T1000 (cell line): Measurements from ENCODE around the gene SRSF4.
"Not testable (repeated sequence)": the region's sequence is repeated elsewhere in the genome, so short reads cannot be mapped to it uniquely, and the experiment has no call there.

Experiments used
- DNase-seq: peaks from one replicate; lab custom pipeline; 2025; ENCODE audit warnings: mixed read lengths; lab: John Stamatoyannopoulos, UW

The SRSF4 gene

GRCh38 chr1:29124366-29125236 lies 57.1 kb downstream of the SRSF4 start:
- peak; percentile 76 for DNase-seq

- DNase-seq, result no peak
Observed at GRCh38 chr1:29123887-29124365, 57.8 kb downstream of the SRSF4 start, which contains the start of gene TMEM200B. Gene TMEM200B (minus strand): TSS chr1:29123903. CDS start chr1:29121828, 2,075 bp downstream.

DNA sequence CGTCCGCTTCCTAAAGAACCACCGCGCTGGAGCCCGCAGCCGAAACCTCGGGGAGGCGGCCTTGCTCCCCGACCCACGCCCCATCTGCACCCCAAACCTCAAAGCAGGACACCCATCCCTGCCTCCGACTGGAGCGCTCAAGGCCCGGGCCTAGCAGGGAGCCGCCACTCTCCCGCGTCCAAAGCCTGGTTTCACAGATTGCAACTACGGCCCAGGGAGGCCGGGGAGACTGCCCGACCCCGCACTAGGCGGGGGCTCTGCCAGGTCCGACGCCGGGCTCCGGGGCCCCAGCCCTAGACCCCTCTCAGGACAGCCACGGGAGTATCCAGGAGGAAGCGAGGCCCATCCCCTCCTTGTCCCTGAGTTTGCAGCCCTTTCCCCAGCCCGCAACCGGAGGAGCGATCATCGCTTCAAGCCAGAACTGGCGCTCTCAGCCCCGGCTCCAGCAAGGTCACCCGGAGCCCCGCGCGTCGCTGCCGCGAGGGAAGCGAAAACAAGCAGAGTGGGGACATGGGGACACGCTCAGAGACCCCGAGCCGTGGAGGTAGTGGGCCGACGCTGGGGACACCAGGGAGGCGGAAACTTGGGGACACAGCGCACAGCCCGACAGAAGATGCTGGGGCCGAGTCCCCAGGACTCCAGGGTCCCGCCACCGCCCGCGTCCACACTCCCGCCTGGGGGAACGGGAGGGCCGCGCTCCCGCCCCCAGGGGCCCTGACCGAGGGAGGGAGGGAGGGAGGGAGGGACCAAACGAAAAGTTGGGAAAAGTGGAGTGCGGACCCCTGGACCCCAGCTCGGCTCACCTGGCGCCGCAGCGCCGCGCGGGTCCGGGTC lies 58.4 kb downstream of the SRSF4 start:
- no peak for DNase-seq

DNA sequence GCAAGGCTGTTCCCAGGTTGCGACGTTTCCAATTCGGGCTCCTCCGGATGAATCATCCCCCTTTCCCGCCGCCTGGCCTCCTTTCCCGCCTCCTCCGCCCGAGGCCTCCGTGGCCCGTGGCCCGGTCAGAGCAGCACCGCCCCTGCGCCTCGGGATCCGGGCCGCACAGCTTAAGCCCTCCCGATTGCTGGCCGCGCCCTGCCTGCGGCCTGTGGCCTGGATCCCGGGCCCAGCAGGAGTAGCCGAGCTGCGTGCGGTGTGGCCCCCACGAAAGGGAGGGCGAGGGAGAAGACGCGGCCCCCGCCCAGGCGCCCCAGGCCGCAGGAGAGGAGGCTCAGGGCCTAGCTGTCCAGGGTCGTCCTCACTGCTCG lies 59.0 kb downstream of the SRSF4 start:
- peak; percentile 67 for DNase-seq

DNA sequence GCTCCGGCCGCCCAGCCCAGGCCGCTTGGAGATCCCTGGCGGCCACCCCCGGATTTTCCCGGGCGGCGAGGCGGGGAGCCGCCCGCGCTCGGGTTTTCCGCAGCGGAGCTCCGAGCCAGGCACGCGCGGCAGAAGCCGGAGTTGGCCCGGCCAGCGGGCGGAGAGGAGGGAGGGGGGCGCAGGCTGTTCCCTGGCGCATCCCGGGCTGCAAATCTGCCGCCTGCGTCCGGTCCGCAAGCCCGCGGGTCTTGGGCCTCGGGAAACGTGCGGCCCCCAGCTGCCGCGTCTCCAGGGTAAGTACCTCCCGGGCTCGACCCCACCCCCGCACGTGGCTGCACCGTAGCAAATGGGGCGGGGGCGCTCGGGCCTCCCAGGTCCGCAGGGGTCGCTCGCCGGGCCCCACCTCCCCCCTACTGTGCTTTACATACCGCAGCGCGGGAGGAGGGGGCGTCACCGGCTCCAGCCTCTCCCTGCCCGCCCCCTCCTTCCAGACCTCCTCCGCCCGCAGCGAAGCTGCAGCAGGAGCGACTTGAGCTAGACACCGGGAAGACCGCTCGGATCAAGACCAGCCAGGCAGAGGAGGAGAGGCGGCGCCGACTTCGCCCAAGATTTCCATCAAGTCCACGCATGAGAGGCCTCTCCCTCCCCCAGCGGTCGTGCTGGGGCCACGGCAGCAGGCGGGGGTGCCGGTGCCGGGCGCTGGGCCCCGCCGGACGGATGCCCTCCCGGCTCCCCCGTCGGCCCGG lies 59.6 kb downstream of the SRSF4 start:
- no peak for DNase-seq

DNA sequence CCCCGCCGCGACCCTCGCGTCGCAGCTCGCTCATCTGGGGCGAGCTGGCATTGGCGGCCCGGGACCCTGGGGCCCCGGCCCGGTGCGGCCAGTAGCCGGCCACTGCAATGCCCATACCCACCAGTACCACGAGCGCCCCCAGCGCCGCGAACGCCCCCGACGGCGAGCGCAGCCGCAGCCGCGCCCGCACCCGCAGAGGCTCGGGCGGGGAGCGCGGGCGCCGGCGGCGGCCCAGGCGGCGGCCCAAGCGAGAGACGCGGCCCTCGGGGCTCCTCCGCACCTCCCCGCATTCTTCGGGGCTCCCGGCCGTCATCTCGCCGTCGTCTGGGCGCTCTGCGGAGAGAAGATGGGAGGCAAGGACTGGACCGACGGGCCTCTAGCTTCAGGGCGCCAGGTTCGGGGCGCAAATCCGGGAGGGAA lies 60.2 kb downstream of the SRSF4 start:
- DNase-seq, result no peak

DNA sequence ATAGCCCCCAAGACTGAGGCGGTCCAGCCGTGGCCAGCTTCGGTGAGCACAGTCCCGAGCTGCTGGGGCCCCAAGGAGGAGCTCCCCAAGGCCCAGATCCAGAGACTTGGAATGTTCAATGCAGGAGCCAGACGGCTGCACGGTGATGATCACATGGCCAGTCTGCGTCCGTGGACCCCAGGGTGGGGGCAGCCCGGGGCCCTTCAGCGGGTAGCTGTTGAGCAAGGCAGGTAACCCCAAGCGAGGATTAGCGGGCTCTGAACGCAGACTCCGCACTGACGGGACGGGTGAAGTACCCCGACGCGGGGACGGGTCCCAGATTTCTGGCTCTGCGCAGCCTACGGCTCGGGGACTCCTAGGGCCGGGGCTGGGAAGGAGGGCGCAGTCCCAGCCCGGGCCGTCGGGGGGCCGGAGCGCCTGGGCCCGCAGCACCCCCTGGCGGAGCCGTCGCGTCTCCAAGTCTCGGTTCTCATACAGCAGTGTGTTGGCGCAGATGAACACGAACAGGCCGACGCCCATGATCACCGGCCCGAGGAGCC lies 60.7 kb downstream of the SRSF4 start:
- peak; percentile 36 for DNase-seq

- no peak for DNase-seq
Observed at GRCh38 chr1:29120367-29120766, 61.3 kb downstream of the SRSF4 start.

DNA sequence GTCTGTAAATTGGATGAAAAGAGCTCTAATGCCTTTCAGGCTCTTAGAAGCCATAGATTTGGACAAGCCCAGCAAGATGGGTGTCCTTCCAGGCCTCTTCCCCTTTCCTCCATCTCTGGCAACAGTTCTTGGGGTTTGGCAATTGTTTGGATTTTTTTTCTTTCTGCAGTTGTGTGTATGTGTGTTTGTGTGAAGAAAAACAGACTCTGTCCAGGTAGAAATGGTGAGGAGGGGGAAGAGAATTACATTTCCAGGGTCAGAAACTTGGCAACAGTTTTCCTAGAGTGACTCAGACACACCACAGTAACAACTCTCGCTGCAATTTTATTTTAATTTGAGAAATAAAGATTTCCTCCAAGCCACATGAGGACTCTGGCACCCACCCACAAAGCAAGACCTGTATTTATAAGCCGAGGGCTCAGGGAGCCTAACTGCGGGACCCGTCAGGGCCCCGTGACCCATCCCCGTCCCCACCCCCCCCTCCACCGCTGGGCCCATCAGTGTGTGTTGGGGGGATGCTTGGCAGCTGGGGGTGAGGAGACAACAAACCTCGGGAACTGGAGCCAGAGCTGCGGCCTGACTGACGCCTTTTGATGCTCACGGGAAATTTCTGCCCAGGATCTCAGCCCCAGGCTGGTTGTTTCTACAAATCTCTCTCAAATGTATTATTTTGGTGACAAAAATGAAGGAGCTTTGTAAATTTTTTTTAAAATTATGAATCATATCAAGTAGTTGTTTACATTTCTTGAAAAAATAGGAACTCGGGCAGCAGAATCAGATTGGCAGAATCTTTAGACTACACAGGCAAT lies 62.4 kb downstream of the SRSF4 start:
- no peak for DNase-seq

- no peak for DNase-seq
Observed at GRCh38 chr1:29117381-29117780, 64.3 kb downstream of the SRSF4 start.

GRCh38 chr1:29114654-29115053 lies 67.0 kb downstream of the SRSF4 start:
- DNase-seq, result no peak

GRCh38 chr1:29113413-29114117 lies 68.1 kb downstream of the SRSF4 start:
- no peak for DNase-seq

DNA sequence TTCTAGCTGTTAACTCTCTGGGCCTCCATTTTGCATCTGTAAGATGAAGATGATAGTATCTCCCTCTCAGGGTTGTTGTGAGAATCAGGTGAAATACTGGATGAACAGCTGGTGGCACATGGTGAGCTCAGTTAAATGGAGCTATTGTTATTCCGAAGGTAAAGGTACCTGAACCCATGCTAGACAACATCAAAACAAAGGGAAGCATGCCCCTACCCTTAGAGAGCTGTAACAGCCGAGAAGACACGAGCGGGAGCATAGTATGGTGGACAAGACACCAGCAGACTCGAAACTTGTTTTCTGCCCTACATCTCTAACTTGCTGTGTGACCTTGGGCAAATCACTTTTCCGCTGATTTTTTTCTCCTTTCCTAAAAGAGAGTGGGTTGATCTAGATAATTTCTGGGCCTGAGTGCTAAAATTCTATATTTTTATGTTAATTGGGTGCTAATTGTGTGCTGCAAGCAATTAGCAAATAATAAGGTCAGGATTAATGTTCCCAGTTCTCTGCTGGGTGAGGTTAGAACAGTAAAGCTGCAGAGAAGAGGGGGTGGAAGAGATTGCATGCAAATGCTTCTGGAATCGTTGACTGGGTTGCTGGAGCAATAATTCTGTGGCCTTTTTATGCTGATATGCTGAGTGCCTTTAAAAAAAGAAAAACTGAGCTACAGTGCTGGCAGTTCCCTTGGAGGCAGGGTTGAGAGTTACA lies 68.8 kb downstream of the SRSF4 start:
- no peak for DNase-seq

DNA sequence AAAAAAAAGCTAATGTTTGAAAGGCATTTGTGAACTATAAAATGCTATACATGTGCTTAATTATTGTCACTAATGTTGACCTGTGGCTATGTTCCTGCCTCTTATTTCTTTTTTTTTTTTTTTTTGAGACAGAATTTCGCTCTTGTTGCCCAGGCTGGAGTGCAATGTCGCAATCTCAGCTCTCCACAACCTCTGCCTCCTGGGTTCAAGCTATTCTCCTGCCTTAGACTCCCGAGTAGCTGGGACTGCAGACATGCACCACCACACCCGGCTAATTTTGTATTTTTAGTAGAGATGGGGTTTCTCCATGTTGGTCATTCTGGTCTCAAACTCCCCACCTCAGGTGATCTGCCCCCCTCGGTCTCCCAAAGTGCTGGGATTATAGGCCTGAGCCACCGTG lies 73.7 kb downstream of the SRSF4 start:
- DNase-seq, result not testable (repeated sequence)

- no peak for DNase-seq
Observed at GRCh38 chr1:29105822-29106221, 75.9 kb downstream of the SRSF4 start.

GRCh38 chr1:29100487-29100886 lies 81.2 kb downstream of the SRSF4 start:
- no peak for DNase-seq

- no peak for DNase-seq
Observed at GRCh38 chr1:29099286-29099685, 82.4 kb downstream of the SRSF4 start.
